K562 (cell line): ENCODE measurements around the gene RAB24. TPM values are rescaled to one million over a fixed set of nuclear protein-coding genes. Genes with fewer than 3 reads are reported as not detected.

Experiments used
- ATAC-seq: fragments of 200-7000 bp; cut with Tn5 transposase; 3 replicates; pipeline ENCODE4 v1.9.1; 2020; ENCODE audit warnings: moderate library complexity
- BruUV-seq: library from RNA; stranded (reverse); fragments of 400-500 nt; replicated peaks from 2 replicates; lab custom pipeline; 2021; lab: Mats Ljungman, UMichigan
- CTCF ChIA-PET: fragments of 300-600 bp; formaldehyde crosslinking; extraction: SDS; loops from one replicate; lab custom pipeline; 2021; ENCODE audit warnings: low intra/inter-chr PET ratio; lab: Yijun Ruan, JAX
- POLR2A ChIA-PET: fragments of 300-600, 350-650 bp; sonication (Branson Sonifier 250); formaldehyde crosslinking; extraction: SDS; loops from one replicate; lab custom pipeline; 2021; ENCODE audit warnings: antibody characterized with exemption, inconsistent platforms; lab: Yijun Ruan, JAX
- DNase-seq, 4 experiments: peaks; one replicate each; pipeline versions ENCODE4 v3.0.0 to v3.0.0-alpha.2; 2011 to 2018; ENCODE audit warnings: low spot score in 3 of 4, mixed read lengths in 3 of 4; ENCODE audit errors: extremely low read depth in 1 of 4
- FAIRE-seq: peaks from 2 replicates; lab custom pipeline; 2011; peaks lifted over from hg19 to GRCh38; lab: Jason Lieb, UNC
- H2AFZ ChIP-seq: 2 replicates; pipeline ENCODE4 v1.6.0; 2011; ENCODE audit warnings: low read depth, low read length, control low read depth, inconsistent platforms
- H3K27ac ChIP-seq: fragments of 200-600 bp; 3 replicates; pipeline ENCODE4 v1.8.0; 2011; ENCODE audit warnings: low read depth, mild to moderate bottlenecking, control low read depth, inconsistent platforms, low read length, moderate library complexity, mixed read lengths; ENCODE audit errors: extremely low read depth
- H3K27me3 ChIP-seq, 2 experiments: fragments of 300-600 bp in 1 of 2; 2 replicates in 1 of 2; 3 replicates in 1 of 2; pipeline versions ENCODE4 v1.6.0 to v1.8.0; 2011; ENCODE audit warnings: inconsistent platforms in 2 of 2, low read length in 2 of 2, mild to moderate bottlenecking in 1 of 2, mixed read lengths in 1 of 2, moderate library complexity in 1 of 2; ENCODE audit not compliant: control insufficient read depth in 2 of 2, insufficient read depth in 2 of 2
- H3K36me3 ChIP-seq: fragments of 300-600 bp; 3 replicates; pipeline ENCODE4 v1.8.0; 2011; ENCODE audit warnings: mild to moderate bottlenecking, low read length, inconsistent platforms; ENCODE audit not compliant: control insufficient read depth, insufficient read depth
- H3K4me1 ChIP-seq, 2 experiments: fragments of 200-600 bp in 1 of 2; replicated peaks in 1 of 2; 2 replicates in 1 of 2; 3 replicates in 1 of 2; pipeline versions ENCODE4 v1.5.1 to v1.8.0; 2011; ENCODE audit warnings: inconsistent platforms in 2 of 2, low read length in 2 of 2, mild to moderate bottlenecking in 1 of 2, mixed read lengths in 1 of 2, moderate library complexity in 1 of 2; ENCODE audit not compliant: control insufficient read depth in 2 of 2, insufficient read depth in 2 of 2
- H3K4me2 ChIP-seq: 2 replicates; pipeline ENCODE4 v1.6.1; 2011; ENCODE audit warnings: low read length, control low read depth, inconsistent platforms, mixed read lengths; ENCODE audit not compliant: insufficient read depth
- H3K4me3 ChIP-seq: fragments of 200-600 bp; sonication (generic), shearing (Covaris generic); 2 replicates; pipeline ENCODE4 v1.5.1; 2016; ENCODE audit warnings: control low read depth, inconsistent platforms
- H3K79me2 ChIP-seq: fragments of 200-600 bp; 3 replicates; pipeline ENCODE4 v1.8.0; 2011; ENCODE audit warnings: low read length, inconsistent platforms; ENCODE audit not compliant: control insufficient read depth, insufficient read depth
- H3K9ac ChIP-seq, 2 experiments: 2 replicates each; pipeline versions ENCODE4 v1.6.0 to v1.6.1; 2011; ENCODE audit warnings: low read depth in 2 of 2, low read length in 2 of 2, control low read depth in 1 of 2, inconsistent platforms in 1 of 2, mild to moderate bottlenecking in 1 of 2, mixed read lengths in 1 of 2; ENCODE audit not compliant: insufficient read depth in 1 of 2
- H3K9me1 ChIP-seq: one replicate; pipeline ENCODE4 v1.6.0; 2011; ENCODE audit warnings: inconsistent platforms, mild to moderate bottlenecking, low read length, moderate library complexity; ENCODE audit not compliant: control insufficient read depth, insufficient read depth
- H3K9me3 ChIP-seq: replicated peaks from 2 replicates; pipeline ENCODE4 v1.5.1; 2011; ENCODE audit warnings: low read depth, low read length, inconsistent platforms; ENCODE audit not compliant: control insufficient read depth, insufficient read depth
- H4K20me1 ChIP-seq: replicated peaks from 2 replicates; pipeline ENCODE4 v1.6.1; 2011; ENCODE audit warnings: low read length, inconsistent platforms, mixed read lengths; ENCODE audit not compliant: control insufficient read depth, insufficient read depth
- RBM25 ChIP-seq: fragments of 200-400 bp; formaldehyde crosslinking; IDR thresholded peaks from 2 replicates; pipeline ENCODE4 v1.6.1; 2018; ENCODE audit warnings: low read length, low read depth, moderate library complexity; ENCODE audit not compliant: severe bottlenecking
- TAL1 ChIP-seq: fragments of 450-650 bp; IDR thresholded peaks from 2 replicates; pipeline ENCODE4 v1.6.1; 2016; ENCODE audit warnings: mild to moderate bottlenecking
- ZNF121 ChIP-seq: sonication (generic); formaldehyde crosslinking; conservative IDR thresholded peaks from 2 replicates; pipeline ENCODE4 v1.8.0; 2022; ENCODE audit warnings: missing genetic modification reagents
- WGBS: fragments of 100-300 bp; shearing (Covaris generic); methylation state at CpG from one replicate; pipeline ENCODE4 v1.1.6; 2016; ENCODE audit warnings: low coverage, mixed read lengths; ENCODE audit not compliant: insufficient coverage; ENCODE audit errors: missing lambda C conversion rate; 5-methylcytosine and 5-hydroxymethylcytosine counted together
- in situ Hi-C: fragments of 300-500 bp; cut with MboI; formaldehyde crosslinking; loops from 4 replicates; pipeline ENCODE4 v1.15.0; 2018; ENCODE audit warnings: inconsistent platforms, mixed read lengths
- intact Hi-C: fragments of 100-400 bp; cut with micrococcal nuclease; formaldehyde crosslinking; loops from 2 replicates; pipeline ENCODE4 v1.14.2; 2022
- polyA plus RNA-seq, 8 experiments: library from polyadenylated mRNA; depleted of rRNA in 4 of 8; stranded (reverse) in 5 of 8; unstranded in 3 of 8; fragments of >200 nt; fragmentation: Nextera tagmentation in 2 of 8; fragmentation: Illumina TruSeq in 1 of 8; extraction: Ambion mirVana in 2 of 8; extraction: Trizol in 1 of 8; gene quantifications; 2 replicates each; pipeline versions ENCODE4 v1.2.1 to v1.2.3, GENCODE V29; 2011 to 2014; ENCODE audit warnings: inconsistent platforms in 1 of 8, missing spikeins in 1 of 8
- total RNA-seq, 7 experiments: library from RNA; depleted of rRNA in 6 of 7; stranded (reverse); fragments of >200 nt in 6 of 7; fragmentation: Illumina TruSeq in 2 of 7; extraction: Trizol in 2 of 7; gene quantifications; 2 replicates each; pipeline versions ENCODE4 v1.2.1 to v1.2.3, GENCODE V29; 2011 to 2021; ENCODE audit warnings: low replicate concordance in 1 of 7
- TF ChIP-seq, protein P1 (sequence below): sonication (generic); formaldehyde crosslinking; IDR thresholded peaks from 2 replicates; pipeline ENCODE4 v1.4.0; 2020; ENCODE audit warnings: mild to moderate bottlenecking, missing genetic modification reagents

The RAB24 gene
- total and polyA plus RNA-seq, 9 of the 15 experiments (the other 6 are each of a cell fraction or from before 2014, with no cell fraction given) = 13.9 to 107 (median 34.8) TPM

DNA sequence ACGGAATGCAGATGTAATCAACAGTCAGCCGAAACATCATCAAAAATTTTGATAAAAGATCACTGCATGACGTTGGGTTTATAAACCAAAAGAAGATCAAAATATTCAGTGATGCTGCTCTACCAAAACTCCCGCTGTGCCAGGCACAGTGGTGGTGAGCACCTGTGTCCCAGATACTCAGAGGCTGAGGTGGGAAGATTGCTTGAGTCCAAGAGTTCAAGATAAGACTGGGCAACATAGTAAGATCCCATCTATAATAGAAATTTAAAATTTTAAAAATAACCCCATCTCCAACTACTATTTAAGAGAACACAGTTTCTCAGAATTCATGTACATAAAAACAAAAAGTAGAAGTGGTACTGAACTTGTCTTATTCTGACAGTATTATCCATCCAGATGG is 44.2 kb upstream of the RAB24 start:
- H3K9ac ChIP-seq = no peak overlapping the region
- no peak for ATAC-seq

More for the DNA sequence above, 44.2 kb upstream of the RAB24 start:
- peaks cover 54% of the 10 kb centered on the region for H3K36me3 ChIP-seq
- H3K9me3 ChIP-seq = no peaks in the 10 kb centered on the region
- H3K9me1 ChIP-seq = no peaks in the 10 kb centered on the region
- in situ Hi-C loops (no loop called here), intact Hi-C loops (no loop called here)
- FAIRE-seq = no peak
- no peak overlapping the region for H2AFZ ChIP-seq
- no TSS peak for BruUV-seq
- no peak overlapping the region for H3K4me2 ChIP-seq
- no peak overlapping the region for H3K4me3 ChIP-seq
- TF ChIP-seq, protein P1, sequence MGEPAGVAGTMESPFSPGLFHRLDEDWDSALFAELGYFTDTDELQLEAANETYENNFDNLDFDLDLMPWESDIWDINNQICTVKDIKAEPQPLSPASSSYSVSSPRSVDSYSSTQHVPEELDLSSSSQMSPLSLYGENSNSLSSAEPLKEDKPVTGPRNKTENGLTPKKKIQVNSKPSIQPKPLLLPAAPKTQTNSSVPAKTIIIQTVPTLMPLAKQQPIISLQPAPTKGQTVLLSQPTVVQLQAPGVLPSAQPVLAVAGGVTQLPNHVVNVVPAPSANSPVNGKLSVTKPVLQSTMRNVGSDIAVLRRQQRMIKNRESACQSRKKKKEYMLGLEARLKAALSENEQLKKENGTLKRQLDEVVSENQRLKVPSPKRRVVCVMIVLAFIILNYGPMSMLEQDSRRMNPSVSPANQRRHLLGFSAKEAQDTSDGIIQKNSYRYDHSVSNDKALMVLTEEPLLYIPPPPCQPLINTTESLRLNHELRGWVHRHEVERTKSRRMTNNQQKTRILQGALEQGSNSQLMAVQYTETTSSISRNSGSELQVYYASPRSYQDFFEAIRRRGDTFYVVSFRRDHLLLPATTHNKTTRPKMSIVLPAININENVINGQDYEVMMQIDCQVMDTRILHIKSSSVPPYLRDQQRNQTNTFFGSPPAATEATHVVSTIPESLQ (CRISPR knock-in tag) = no peak
- TF ChIP-seq RBM25 (peak; percentile 46), ZNF121 (CRISPR knock-in tag) (peak; percentile 74), TAL1 (no peak)
- H3K79me2 ChIP-seq = peaks cover 74% of the 10 kb centered on the region
- H3K27ac ChIP-seq = no peak overlapping the region
- no peak for DNase-seq
- ChIA-PET CTCF (interaction anchor here (0.6 kb wide), 1 partner anchor 43 kb away, joined by 3 read pairs; no protein-coding TSS in a partner anchor), POLR2A (no interaction called here)
- WGBS = 81% methylated on average over 4 of the region's 4 CpGs
- no peaks in the 10 kb centered on the region for H4K20me1 ChIP-seq
- H3K27me3 ChIP-seq = no peaks in the 10 kb centered on the region
- peaks cover 17 to 24% of the 10 kb centered on the region in 2 experiments; a peak in 4 of 5 replicates for H3K4me1 ChIP-seq
